GM10248 (cell line): Measurements from ENCODE around the gene SMARCA5.

Experiments
- CTCF ChIA-PET: fragments of 300-600 bp; sonication (Branson Sonifier 250); formaldehyde crosslinking; extraction: SDS; loops from one replicate; lab custom pipeline; 2021; ENCODE audit warnings: antibody characterized with exemption; lab: Yijun Ruan, JAX
- POLR2A ChIA-PET: fragments of 350-650 bp; sonication (Branson Sonifier 250); formaldehyde crosslinking; extraction: SDS; loops from one replicate; lab custom pipeline; 2020; ENCODE audit warnings: antibody characterized with exemption; lab: Yijun Ruan, JAX
- DNase-seq: peaks from one replicate; pipeline ENCODE4 v3.0.0; 2012; ENCODE audit errors: extremely low spot score
- TF ChIP-seq, protein P1 (sequence below): IDR thresholded peaks from 2 replicates; pipeline ENCODE4 v1.5.1; 2012; ENCODE audit warnings: mild to moderate bottlenecking, low read depth; ENCODE audit errors: extremely low read depth, missing control alignments, control extremely low read depth

The SMARCA5 gene

DNA sequence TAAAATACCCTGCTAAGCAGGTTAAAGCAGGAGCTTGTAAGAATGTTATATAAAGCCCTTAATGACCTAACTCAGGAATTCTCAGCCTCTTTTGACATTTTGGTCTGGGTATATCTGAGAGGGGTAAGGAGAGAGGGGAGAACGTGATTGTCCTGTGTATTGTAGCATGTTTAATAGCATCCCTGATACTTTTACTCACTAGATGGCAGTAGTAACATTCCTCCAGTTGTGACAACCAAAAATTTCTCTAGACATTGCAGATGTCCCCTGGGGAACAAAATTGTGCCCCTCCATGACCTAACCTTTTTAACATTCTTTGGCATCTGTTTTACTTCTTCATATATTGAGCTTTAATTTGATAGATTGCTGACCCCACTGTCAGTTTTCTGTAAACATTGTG is 17.9 kb downstream of the SMARCA5 start:
- CTCF ChIA-PET: interaction anchor here (0.7 to 4.3 kb wide), 8 partner anchors 9 to 156 kb away, joined by 3 to 25 read pairs (median 4); no protein-coding TSS in a partner anchor
- POLR2A ChIA-PET: no interaction called here
- no peak for DNase-seq
- TF ChIP-seq, protein P1, sequence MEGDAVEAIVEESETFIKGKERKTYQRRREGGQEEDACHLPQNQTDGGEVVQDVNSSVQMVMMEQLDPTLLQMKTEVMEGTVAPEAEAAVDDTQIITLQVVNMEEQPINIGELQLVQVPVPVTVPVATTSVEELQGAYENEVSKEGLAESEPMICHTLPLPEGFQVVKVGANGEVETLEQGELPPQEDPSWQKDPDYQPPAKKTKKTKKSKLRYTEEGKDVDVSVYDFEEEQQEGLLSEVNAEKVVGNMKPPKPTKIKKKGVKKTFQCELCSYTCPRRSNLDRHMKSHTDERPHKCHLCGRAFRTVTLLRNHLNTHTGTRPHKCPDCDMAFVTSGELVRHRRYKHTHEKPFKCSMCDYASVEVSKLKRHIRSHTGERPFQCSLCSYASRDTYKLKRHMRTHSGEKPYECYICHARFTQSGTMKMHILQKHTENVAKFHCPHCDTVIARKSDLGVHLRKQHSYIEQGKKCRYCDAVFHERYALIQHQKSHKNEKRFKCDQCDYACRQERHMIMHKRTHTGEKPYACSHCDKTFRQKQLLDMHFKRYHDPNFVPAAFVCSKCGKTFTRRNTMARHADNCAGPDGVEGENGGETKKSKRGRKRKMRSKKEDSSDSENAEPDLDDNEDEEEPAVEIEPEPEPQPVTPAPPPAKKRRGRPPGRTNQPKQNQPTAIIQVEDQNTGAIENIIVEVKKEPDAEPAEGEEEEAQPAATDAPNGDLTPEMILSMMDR: peak; percentile 20

DNA sequence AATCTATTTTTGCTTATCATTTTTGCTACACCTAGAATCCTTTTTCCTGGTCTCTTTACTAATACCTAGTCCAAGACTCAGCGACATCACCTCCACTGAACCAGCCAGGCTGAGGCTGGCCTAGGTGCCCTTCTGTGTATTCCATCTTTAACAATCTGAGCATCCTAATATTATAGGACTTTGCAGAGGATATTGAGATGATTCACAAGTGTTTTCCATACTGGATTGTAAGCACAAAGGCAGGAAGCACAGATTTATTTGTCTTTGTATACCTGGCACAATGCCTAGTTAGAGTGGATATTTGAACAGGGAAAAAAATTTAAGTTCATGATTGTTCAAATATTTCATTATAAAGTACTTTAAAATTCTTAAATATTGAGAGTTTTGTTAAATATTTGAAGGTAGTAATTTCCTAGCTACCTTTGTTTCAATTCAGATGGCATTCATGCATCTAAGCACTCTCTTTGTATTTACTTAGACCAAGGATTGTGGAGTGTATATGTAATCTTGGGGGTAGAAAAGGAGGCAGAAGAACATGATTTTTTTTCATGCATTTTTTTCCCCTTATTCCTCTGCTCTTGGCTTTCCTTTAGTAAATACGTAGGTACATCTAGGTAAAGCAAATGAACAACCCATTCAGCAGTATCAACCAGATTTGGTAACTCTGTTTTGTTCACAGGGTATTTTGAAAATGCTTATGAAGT is 18.4 kb downstream of the SMARCA5 start:
- ChIA-PET POLR2A (no interaction called here), CTCF (interaction anchor here (0.7 to 4.3 kb wide), 7 partner anchors 9 to 156 kb away, joined by 3 to 25 read pairs (median 5); no protein-coding TSS in a partner anchor)
- no peak for DNase-seq
- TF ChIP-seq, protein P1: no peak

DNA sequence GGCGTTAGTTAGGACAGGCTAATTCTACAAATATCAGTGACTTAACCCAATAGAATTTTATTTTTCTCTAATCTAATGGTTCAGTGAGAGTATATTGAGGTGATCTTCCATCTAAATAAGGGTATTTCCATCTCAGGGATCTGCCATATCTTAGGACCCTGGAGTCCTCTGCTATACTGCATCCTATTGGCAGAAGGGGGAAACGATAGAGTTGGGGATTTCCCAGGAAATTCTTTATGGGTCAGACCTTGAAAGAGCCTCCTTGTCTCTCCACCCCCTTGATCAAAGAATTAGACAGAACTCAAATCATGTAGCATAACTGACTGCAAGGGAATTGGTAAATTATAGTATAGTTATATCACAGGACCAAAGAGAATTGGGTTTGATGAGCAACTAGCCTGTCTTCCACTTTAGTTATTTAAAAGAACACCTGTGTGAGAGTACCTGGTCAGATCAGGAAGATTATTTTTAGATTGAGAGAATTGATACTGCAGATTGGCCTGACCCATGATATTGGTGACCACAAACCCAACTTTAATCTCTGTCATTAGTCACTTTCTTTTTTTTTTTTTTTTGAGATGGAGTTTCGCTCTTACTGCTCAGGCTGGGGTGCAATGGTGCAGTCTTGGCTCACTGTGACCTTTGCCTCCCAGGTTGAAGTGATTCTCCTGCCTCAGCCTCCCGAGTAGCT is 25.6 kb downstream of the SMARCA5 start:
- ChIA-PET CTCF (no interaction called here), POLR2A (no interaction called here)
- no peak for DNase-seq
- TF ChIP-seq, protein P1: no peak

DNA sequence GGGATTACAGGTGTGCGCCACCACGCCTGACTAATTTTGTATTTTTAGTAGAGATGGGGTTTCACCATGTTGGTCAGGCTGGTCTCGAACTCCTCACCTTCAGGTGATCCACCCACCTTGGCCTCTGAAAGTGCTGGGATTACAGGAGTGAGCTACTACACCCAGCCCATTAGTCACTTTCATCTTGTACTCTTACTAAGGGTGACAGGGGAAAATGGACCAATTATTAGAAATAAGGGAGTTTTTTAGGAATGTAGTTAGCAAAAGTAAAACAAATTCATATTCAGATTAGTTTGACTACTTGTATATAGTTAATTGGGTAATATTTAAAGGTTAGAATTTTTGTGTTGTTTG is 26.1 kb downstream of the SMARCA5 start:
- CTCF ChIA-PET: no interaction called here
- no peak for DNase-seq
- TF ChIP-seq, protein P1: no peak
- POLR2A ChIA-PET: no interaction called here

DNA sequence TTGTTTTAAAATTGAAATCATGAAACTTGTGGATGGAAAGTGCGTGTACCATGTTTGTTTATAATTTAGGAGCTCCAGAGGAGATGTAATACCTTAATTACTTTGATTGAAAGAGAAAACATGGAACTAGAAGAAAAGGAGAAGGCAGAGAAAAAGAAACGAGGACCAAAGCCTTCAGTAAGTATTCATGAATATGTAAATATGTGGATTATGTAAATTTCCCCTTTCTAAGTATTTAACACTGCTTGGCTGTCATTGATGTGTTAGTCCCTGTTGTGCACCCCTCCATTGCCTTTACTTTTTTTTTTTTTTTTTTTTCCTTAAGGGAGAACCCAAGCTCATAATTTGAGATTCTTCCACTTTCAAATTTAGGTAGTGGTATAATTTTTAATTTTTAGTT is 36.4 kb downstream of the SMARCA5 start:
- ChIA-PET POLR2A (no interaction called here), CTCF (interaction anchor here (0.7 to 5.6 kb wide), 2 partner anchors 8 to 19 kb away, joined by 3 to 25 read pairs; no protein-coding TSS in a partner anchor)
- TF ChIP-seq, protein P1: no peak
- no peak for DNase-seq

DNA sequence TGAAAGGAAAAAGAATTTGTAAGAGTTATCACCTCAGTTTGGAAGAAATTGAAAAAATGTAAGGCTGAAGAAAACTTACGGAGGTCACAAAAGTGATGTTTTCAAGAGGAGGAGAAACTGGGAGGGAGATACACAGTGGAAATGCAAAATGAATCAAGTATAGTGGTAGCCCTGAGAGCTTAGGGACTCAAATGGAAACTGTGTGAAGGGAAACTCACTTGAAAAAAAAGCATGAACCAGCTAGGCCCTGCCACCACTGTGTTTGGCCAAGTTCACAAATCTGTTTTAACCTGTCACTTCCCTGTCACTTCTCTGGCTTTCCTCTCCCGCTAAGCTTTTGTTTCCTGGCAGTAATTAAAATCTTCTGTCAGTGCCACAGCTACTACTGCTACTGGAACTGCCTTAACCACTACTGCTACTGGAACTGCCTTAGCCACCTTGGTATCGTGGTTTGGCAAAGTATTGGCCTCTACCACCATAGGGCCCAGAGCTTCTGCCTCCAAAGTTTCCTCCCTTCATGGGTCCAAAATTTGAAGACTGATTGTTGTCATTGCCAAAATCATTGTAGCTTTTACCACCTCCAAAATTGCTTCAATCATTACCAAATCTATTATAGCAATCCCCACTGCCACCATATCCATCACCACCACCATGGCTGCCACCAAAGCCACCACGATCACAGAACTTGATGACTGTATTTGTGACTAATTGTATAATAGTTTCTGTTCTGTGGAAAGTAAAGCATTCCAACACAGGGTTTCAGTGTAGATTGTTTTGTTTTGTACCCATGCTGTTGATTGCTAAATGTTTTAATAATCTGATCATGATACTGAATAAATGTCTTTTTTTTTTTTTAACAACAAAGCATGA is 41.5 kb downstream of the SMARCA5 start:
- TF ChIP-seq, protein P1: no peak
- POLR2A ChIA-PET: interaction anchor here (0.6 kb wide), 1 partner anchor 1928 kb away, joined by 3 read pairs; no protein-coding TSS in a partner anchor
- CTCF ChIA-PET: interaction anchor here (0.8 to 1.3 kb wide), 2 partner anchors 8 to 15 kb away, joined by 3 read pairs; no protein-coding TSS in a partner anchor
- peak; percentile 40 for DNase-seq
